K562 (cell line): Measurements from ENCODE around the gene TACSTD2. TPM values are rescaled to one million over a fixed set of nuclear protein-coding genes. Genes with fewer than 3 reads are reported as not detected.

ENCODE experiments used
- ARHGAP35 ChIP-seq: fragments of 450-650 bp; IDR thresholded peaks from 2 replicates; pipeline ENCODE4 v1.6.1; 2018; ENCODE audit not compliant: partially characterized antibody
- CBX2 ChIP-seq: fragments of 200-600 bp; sonication (generic); IDR thresholded peaks from one replicate; pipeline ENCODE4 v1.6.1; 2012; ENCODE audit warnings: mild to moderate bottlenecking, low read length, inconsistent platforms; ENCODE audit not compliant: insufficient read depth, poor library complexity, severe bottlenecking
- CBX5 ChIP-seq: IDR thresholded peaks from 2 replicates; pipeline ENCODE4 v1.6.1; 2014; ENCODE audit warnings: low read depth, borderline replicate concordance
- CSDE1 ChIP-seq, 2 experiments: fragments of 450-650 bp; IDR thresholded peaks; 2 replicates each; pipeline ENCODE4 v1.6.1; 2016; ENCODE audit warnings: mild to moderate bottlenecking in 1 of 2
- EGR1 ChIP-seq: fragments of 450-650 bp; conservative IDR thresholded peaks from 2 replicates; pipeline ENCODE4 v1.6.1; 2017; ENCODE audit warnings: mild to moderate bottlenecking
- GTF2F1 ChIP-seq: IDR thresholded peaks from 2 replicates; pipeline ENCODE4 v1.6.1; 2011; ENCODE audit warnings: low read depth, low read length, improper control_type of control experiment
- POLR3G ChIP-seq: IDR thresholded peaks from 2 replicates; pipeline ENCODE4 v1.6.1; 2011; ENCODE audit not compliant: insufficient read length, insufficient replicate concordance; ENCODE audit errors: extremely low read depth
- PRMT5 ChIP-seq: sonication (generic); formaldehyde crosslinking; IDR thresholded peaks from 2 replicates; pipeline ENCODE4 v1.5.0; 2020; ENCODE audit warnings: missing genetic modification reagents
- PTBP1 ChIP-seq: fragments of 200-400 bp; formaldehyde crosslinking; IDR thresholded peaks from 2 replicates; pipeline ENCODE4 v1.6.1; 2017; ENCODE audit warnings: low read depth, low read length
- RAD21 ChIP-seq, 2 experiments: fragments of 250-450 bp in 1 of 2; fragments of 450-650 bp in 1 of 2; sonication (Bioruptor Pico) in 1 of 2; formaldehyde crosslinking in 1 of 2; IDR thresholded peaks in 1 of 2; conservative IDR thresholded peaks in 1 of 2; 2 replicates each; pipeline versions ENCODE4 v1.4.0 to v1.8.0; 2020 to 2022; ENCODE audit warnings: mild to moderate bottlenecking in 2 of 2, moderate library complexity in 1 of 2
- RB1 ChIP-seq: fragments of 450-650 bp; IDR thresholded peaks from 2 replicates; pipeline ENCODE4 v1.6.1; 2017; ENCODE audit warnings: low read depth, mild to moderate bottlenecking
- RBM17 ChIP-seq: fragments of 200-400 bp; formaldehyde crosslinking; IDR thresholded peaks from 2 replicates; pipeline ENCODE4 v1.6.1; 2017; ENCODE audit warnings: low read depth, mild to moderate bottlenecking, low read length, borderline replicate concordance
- RBM34 ChIP-seq: fragments of 200-400 bp; formaldehyde crosslinking; IDR thresholded peaks from 2 replicates; pipeline ENCODE4 v1.6.1; 2018; ENCODE audit warnings: low read length, borderline replicate concordance; ENCODE audit not compliant: insufficient read depth
- SIN3B ChIP-seq: fragments of 450-650 bp; IDR thresholded peaks from 2 replicates; pipeline ENCODE4 v1.6.1; 2017; ENCODE audit warnings: low read depth, mild to moderate bottlenecking, moderate library complexity
- SPI1 ChIP-seq: IDR thresholded peaks from 2 replicates; pipeline ENCODE4 v1.6.1; 2011; ENCODE audit warnings: low read depth, low read length, control low read depth, borderline replicate concordance
- ZBTB8A ChIP-seq: fragments of 450-650 bp; IDR thresholded peaks from 2 replicates; pipeline ENCODE4 v1.6.1; 2018; ENCODE audit warnings: mild to moderate bottlenecking, moderate library complexity; ENCODE audit not compliant: partially characterized antibody
- ZNF124 ChIP-seq: sonication (generic); formaldehyde crosslinking; IDR thresholded peaks from 2 replicates; pipeline ENCODE4 v1.8.1; 2022; ENCODE audit warnings: missing genetic modification reagents
- ZNF431 ChIP-seq: sonication (generic); formaldehyde crosslinking; IDR thresholded peaks from 2 replicates; pipeline ENCODE4 v1.8.0; 2022; ENCODE audit warnings: mild to moderate bottlenecking, missing genetic modification reagents
- ZNF586 ChIP-seq: fragments of 450-650 bp; formaldehyde crosslinking; conservative IDR thresholded peaks from 2 replicates; pipeline ENCODE4 v1.4.0; 2020; ENCODE audit warnings: mild to moderate bottlenecking, moderate library complexity
- polyA plus RNA-seq, 8 experiments: library from polyadenylated mRNA; depleted of rRNA in 4 of 8; stranded (reverse) in 5 of 8; unstranded in 3 of 8; fragments of >200 nt; fragmentation: Nextera tagmentation in 2 of 8; fragmentation: Illumina TruSeq in 1 of 8; extraction: Ambion mirVana in 2 of 8; extraction: Trizol in 1 of 8; gene quantifications; 2 replicates each; pipeline versions ENCODE4 v1.2.1 to v1.2.3, GENCODE V29; 2011 to 2014; ENCODE audit warnings: inconsistent platforms in 1 of 8, missing spikeins in 1 of 8
- total RNA-seq, 7 experiments: library from RNA; depleted of rRNA in 6 of 7; stranded (reverse); fragments of >200 nt in 6 of 7; fragmentation: Illumina TruSeq in 2 of 7; extraction: Trizol in 2 of 7; gene quantifications; 2 replicates each; pipeline versions ENCODE4 v1.2.1 to v1.2.3, GENCODE V29; 2011 to 2021; ENCODE audit warnings: low replicate concordance in 1 of 7
- TF ChIP-seq, protein P1 (sequence below), 2 experiments: fragments of 450-650 bp; IDR thresholded peaks; 2 replicates each; pipeline ENCODE4 v1.6.1; 2018; ENCODE audit warnings: mild to moderate bottlenecking in 2 of 2, low read depth in 1 of 2; ENCODE audit not compliant: partially characterized antibody in 2 of 2
- TF ChIP-seq, protein P2 (sequence below): fragments of 250-450 bp; sonication (Bioruptor Pico); IDR thresholded peaks from 2 replicates; pipeline ENCODE4 v1.8.0; 2022; ENCODE audit warnings: inconsistent platforms, mild to moderate bottlenecking, moderate library complexity, borderline replicate concordance
- TF ChIP-seq, protein P3 (sequence below): fragments of 250-450 bp; sonication (Bioruptor Pico); IDR thresholded peaks from 2 replicates; pipeline ENCODE4 v1.5.1; 2021; ENCODE audit warnings: mild to moderate bottlenecking

TACSTD2 gene
- total and polyA plus RNA-seq, 9 of the 15 experiments (the other 6 are each of a cell fraction or from before 2014, with no cell fraction given) = 0.04 to 0.31 TPM; not detected in 7

DNA sequence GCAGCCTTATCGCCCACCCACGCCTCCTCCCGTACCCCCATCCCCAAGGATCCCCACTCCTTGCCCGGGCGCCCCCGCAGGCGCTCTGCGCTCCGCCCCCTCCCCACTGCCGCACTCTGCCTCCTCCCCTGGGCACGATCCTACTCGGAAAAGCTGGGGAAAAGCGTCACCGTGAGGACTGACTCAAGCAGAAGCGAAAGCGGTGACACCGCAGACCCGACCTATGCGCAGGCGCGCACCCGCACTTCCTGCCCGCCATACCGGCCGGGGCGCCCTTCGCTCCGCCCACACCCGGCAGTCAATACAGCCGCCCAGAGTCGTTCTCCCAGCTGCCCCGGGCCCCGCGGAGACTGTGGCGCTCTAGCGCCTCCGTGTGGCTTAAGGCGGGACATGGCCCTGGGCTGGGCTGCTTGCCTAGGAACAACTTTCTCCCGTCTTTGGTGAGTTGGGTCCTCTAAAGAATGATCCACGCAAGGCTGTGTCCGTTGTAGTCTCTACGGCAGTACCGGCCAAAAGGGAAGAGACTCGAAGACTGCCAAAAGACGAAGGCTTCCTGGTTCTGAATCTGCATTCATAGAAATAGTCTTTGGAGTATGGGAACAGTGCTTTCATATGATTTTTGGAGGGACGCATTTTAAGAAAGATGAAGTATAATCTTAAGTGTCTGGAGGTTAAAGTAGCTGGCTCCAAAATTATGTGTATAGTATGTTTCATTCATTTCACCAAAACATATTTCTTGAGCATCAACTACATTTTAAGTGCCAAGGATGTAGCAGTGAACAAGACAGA is 30.3 kb downstream of the TACSTD2 start, which contains the start of gene OMA1 (continued):
- TF ChIP-seq CSDE1 (IDR thresholded peaks at IDR 0.05) (no peak), ZNF431 (CRISPR knock-in tag) (no peak), POLR3G (no peak), CBX5 (no peak), GTF2F1 (no peak), SPI1 (peak; percentile 76), EGR1 (peak; percentile 90), RBM17 (no peak), PTBP1 (no peak), RB1 (peak; percentile 84), ZBTB8A (no peak), ARHGAP35 (no peak), RBM34 (no peak), RAD21 (CRISPR knock-in tag; conservative IDR thresholded peaks at IDR 0.05 in 1 of 2, IDR thresholded peaks at IDR 0.05 in 1 of 2) (peak; percentile 92 to 93), ZNF124 (no peak), SIN3B (no peak), CBX2 (no peak), ZNF586 (CRISPR knock-in tag) (no peak), PRMT5 (CRISPR knock-in tag) (no peak)
- TF ChIP-seq, protein P1, sequence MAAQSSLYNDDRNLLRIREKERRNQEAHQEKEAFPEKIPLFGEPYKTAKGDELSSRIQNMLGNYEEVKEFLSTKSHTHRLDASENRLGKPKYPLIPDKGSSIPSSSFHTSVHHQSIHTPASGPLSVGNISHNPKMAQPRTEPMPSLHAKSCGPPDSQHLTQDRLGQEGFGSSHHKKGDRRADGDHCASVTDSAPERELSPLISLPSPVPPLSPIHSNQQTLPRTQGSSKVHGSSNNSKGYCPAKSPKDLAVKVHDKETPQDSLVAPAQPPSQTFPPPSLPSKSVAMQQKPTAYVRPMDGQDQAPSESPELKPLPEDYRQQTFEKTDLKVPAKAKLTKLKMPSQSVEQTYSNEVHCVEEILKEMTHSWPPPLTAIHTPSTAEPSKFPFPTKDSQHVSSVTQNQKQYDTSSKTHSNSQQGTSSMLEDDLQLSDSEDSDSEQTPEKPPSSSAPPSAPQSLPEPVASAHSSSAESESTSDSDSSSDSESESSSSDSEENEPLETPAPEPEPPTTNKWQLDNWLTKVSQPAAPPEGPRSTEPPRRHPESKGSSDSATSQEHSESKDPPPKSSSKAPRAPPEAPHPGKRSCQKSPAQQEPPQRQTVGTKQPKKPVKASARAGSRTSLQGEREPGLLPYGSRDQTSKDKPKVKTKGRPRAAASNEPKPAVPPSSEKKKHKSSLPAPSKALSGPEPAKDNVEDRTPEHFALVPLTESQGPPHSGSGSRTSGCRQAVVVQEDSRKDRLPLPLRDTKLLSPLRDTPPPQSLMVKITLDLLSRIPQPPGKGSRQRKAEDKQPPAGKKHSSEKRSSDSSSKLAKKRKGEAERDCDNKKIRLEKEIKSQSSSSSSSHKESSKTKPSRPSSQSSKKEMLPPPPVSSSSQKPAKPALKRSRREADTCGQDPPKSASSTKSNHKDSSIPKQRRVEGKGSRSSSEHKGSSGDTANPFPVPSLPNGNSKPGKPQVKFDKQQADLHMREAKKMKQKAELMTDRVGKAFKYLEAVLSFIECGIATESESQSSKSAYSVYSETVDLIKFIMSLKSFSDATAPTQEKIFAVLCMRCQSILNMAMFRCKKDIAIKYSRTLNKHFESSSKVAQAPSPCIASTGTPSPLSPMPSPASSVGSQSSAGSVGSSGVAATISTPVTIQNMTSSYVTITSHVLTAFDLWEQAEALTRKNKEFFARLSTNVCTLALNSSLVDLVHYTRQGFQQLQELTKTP (IDR thresholded peaks at IDR 0.05; ENCODE audit: low read depth in 1 of 2, partially characterized antibody in 2 of 2) = peak in 1 of 2 experiments; percentile 78
- TF ChIP-seq, protein P2, sequence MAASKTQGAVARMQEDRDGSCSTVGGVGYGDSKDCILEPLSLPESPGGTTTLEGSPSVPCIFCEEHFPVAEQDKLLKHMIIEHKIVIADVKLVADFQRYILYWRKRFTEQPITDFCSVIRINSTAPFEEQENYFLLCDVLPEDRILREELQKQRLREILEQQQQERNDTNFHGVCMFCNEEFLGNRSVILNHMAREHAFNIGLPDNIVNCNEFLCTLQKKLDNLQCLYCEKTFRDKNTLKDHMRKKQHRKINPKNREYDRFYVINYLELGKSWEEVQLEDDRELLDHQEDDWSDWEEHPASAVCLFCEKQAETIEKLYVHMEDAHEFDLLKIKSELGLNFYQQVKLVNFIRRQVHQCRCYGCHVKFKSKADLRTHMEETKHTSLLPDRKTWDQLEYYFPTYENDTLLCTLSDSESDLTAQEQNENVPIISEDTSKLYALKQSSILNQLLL = no peak
- TF ChIP-seq, protein P3, sequence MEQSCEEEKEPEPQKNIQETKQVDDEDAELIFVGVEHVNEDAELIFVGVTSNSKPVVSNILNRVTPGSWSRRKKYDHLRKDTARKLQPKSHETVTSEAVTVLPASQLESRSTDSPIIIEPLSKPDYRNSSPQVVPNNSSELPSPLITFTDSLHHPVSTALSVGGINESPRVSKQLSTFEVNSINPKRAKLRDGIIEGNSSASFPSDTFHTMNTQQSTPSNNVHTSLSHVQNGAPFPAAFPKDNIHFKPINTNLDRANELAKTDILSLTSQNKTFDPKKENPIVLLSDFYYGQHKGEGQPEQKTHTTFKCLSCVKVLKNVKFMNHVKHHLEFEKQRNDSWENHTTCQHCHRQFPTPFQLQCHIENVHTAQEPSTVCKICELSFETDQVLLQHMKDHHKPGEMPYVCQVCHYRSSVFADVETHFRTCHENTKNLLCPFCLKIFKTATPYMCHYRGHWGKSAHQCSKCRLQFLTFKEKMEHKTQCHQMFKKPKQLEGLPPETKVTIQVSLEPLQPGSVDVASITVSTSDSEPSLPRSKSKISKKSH (CRISPR knock-in tag) = no peak
